ENCODE data around the gene LSMEM2.
"Not testable (repeated sequence)": the region's sequence is repeated elsewhere in the genome, so short reads cannot be mapped to it uniquely, and the experiment has no call there.

Gene LSMEM2

GRCh38 chr3:50241713-50242380 lies 37.0 kb upstream of the LSMEM2 start:
- Mint-ChIP-seq H3K4me1 (peaks cover 96% of the 10 kb centered on the region), H3K9me3 (no peaks in the 10 kb centered on the region), H3K27me3 (no peaks in the 10 kb centered on the region), H3K36me3 (peaks cover 29% of the 10 kb centered on the region), H3K4me3 (peak overlapping the region; percentile 43), H3K27ac (peak overlapping the region; percentile 95)
- no peak for ATAC-seq

GRCh38 chr3:50242381-50242770 lies 36.5 kb upstream of the LSMEM2 start:
- peaks cover 96% of the 10 kb centered on the region for H3K4me1 Mint-ChIP-seq
- H3K4me3 Mint-ChIP-seq: peak overlapping the region; percentile 69
- no peaks in the 10 kb centered on the region for H3K9me3 Mint-ChIP-seq
- no peak for ATAC-seq
- no peaks in the 10 kb centered on the region for H3K27me3 Mint-ChIP-seq
- peaks cover 24% of the 10 kb centered on the region for H3K36me3 Mint-ChIP-seq
- H3K27ac Mint-ChIP-seq: peak overlapping the region; percentile 95

GRCh38 chr3:50242851-50243542 lies 35.9 kb upstream of the LSMEM2 start:
- H3K4me3 Mint-ChIP-seq: peak overlapping the region; percentile 69
- H3K27ac Mint-ChIP-seq: peak overlapping the region; percentile 95
- peaks cover 98% of the 10 kb centered on the region for H3K4me1 Mint-ChIP-seq
- peaks cover 17% of the 10 kb centered on the region for H3K36me3 Mint-ChIP-seq
- ATAC-seq: peak; percentile 79
- H3K27me3 Mint-ChIP-seq: no peaks in the 10 kb centered on the region
- no peaks in the 10 kb centered on the region for H3K9me3 Mint-ChIP-seq

GRCh38 chr3:50243543-50243895 lies 35.4 kb upstream of the LSMEM2 start:
- no peaks in the 10 kb centered on the region for H3K9me3 Mint-ChIP-seq
- peaks cover 97% of the 10 kb centered on the region for H3K4me1 Mint-ChIP-seq
- H3K27ac Mint-ChIP-seq: peak overlapping the region; percentile 95
- no peaks in the 10 kb centered on the region for H3K27me3 Mint-ChIP-seq
- ATAC-seq: no peak
- H3K4me3 Mint-ChIP-seq: peak overlapping the region; percentile 69
- peaks cover 18% of the 10 kb centered on the region for H3K36me3 Mint-ChIP-seq

- H3K27me3 Mint-ChIP-seq, ATAC-seq, H3K9me3 Mint-ChIP-seq: not testable (repeated sequence)
- peaks cover 97% of the 10 kb centered on the region for H3K4me1 Mint-ChIP-seq
- peaks cover 13% of the 10 kb centered on the region for H3K36me3 Mint-ChIP-seq
- peak overlapping the region; percentile 95 for H3K27ac Mint-ChIP-seq
- peak overlapping the region; percentile 77 for H3K4me3 Mint-ChIP-seq
Measured at GRCh38 chr3:50244813-50245212, 34.1 kb upstream of the LSMEM2 start.

GRCh38 chr3:50245251-50245745 lies 33.6 kb upstream of the LSMEM2 start:
- ATAC-seq: no peak
- Mint-ChIP-seq H3K36me3 (peaks cover 13% of the 10 kb centered on the region), H3K27ac (peak overlapping the region; percentile 95), H3K9me3 (no peaks in the 10 kb centered on the region), H3K4me3 (peak overlapping the region; percentile 77), H3K4me1 (peaks cover 97% of the 10 kb centered on the region), H3K27me3 (no peaks in the 10 kb centered on the region)

GRCh38 chr3:50245831-50246516 lies 32.9 kb upstream of the LSMEM2 start:
- Mint-ChIP-seq H3K27me3 (no peaks in the 10 kb centered on the region), H3K4me1 (peaks cover 97% of the 10 kb centered on the region), H3K36me3 (peaks cover 18% of the 10 kb centered on the region), H3K27ac (peak overlapping the region; percentile 95), H3K4me3 (peak overlapping the region; percentile 77), H3K9me3 (no peaks in the 10 kb centered on the region)
- ATAC-seq: peak; percentile 91

GRCh38 chr3:50246517-50246954 lies 32.4 kb upstream of the LSMEM2 start:
- peak overlapping the region; percentile 77 for H3K4me3 Mint-ChIP-seq
- no peaks in the 10 kb centered on the region for H3K9me3 Mint-ChIP-seq
- H3K4me1 Mint-ChIP-seq: peaks cover 97% of the 10 kb centered on the region
- no peaks in the 10 kb centered on the region for H3K27me3 Mint-ChIP-seq
- ATAC-seq: peak; percentile 76
- peak overlapping the region; percentile 95 for H3K27ac Mint-ChIP-seq
- H3K36me3 Mint-ChIP-seq: peaks cover 17% of the 10 kb centered on the region

GRCh38 chr3:50248387-50248786 lies 30.5 kb upstream of the LSMEM2 start:
- peaks cover 82% of the 10 kb centered on the region for H3K4me1 Mint-ChIP-seq
- H3K27ac Mint-ChIP-seq: peak overlapping the region; percentile 57
- ATAC-seq: no peak
- no peaks in the 10 kb centered on the region for H3K9me3 Mint-ChIP-seq
- H3K27me3 Mint-ChIP-seq: no peaks in the 10 kb centered on the region
- H3K36me3 Mint-ChIP-seq: peaks cover 18% of the 10 kb centered on the region
- H3K4me3 Mint-ChIP-seq: no peak overlapping the region

GRCh38 chr3:50249457-50249856 lies 29.4 kb upstream of the LSMEM2 start:
- H3K27ac Mint-ChIP-seq: no peak overlapping the region
- peaks cover 25% of the 10 kb centered on the region for H3K36me3 Mint-ChIP-seq

GRCh38 chr3:50250514-50250913 lies 28.4 kb upstream of the LSMEM2 start:
- Mint-ChIP-seq H3K27me3 (no peaks in the 10 kb centered on the region), H3K27ac (peak overlapping the region; percentile 43), H3K4me1 (peaks cover 77% of the 10 kb centered on the region), H3K4me3 (no peak overlapping the region), H3K9me3 (no peaks in the 10 kb centered on the region), H3K36me3 (peaks cover 30% of the 10 kb centered on the region)
- ATAC-seq: no peak

More at GRCh38 chr3:50249457-50249856, 29.4 kb upstream of the LSMEM2 start:
- Mint-ChIP-seq H3K4me1 (peaks cover 82% of the 10 kb centered on the region), H3K27me3 (no peaks in the 10 kb centered on the region), H3K4me3 (no peak overlapping the region), H3K9me3 (no peaks in the 10 kb centered on the region)
- ATAC-seq: no peak

GRCh38 chr3:50251220-50251619 lies 27.7 kb upstream of the LSMEM2 start:
- Mint-ChIP-seq H3K27me3 (no peaks in the 10 kb centered on the region), H3K4me1 (peaks cover 70% of the 10 kb centered on the region), H3K36me3 (peaks cover 30% of the 10 kb centered on the region), H3K4me3 (no peak overlapping the region), H3K27ac (no peak overlapping the region), H3K9me3 (no peaks in the 10 kb centered on the region)
- ATAC-seq: no peak

GRCh38 chr3:50254577-50255250 lies 24.2 kb upstream of the LSMEM2 start:
- no peak overlapping the region for H3K4me3 Mint-ChIP-seq
- no peaks in the 10 kb centered on the region for H3K27me3 Mint-ChIP-seq
- peaks cover 47% of the 10 kb centered on the region for H3K4me1 Mint-ChIP-seq
- H3K9me3 Mint-ChIP-seq: no peaks in the 10 kb centered on the region
- no peak for ATAC-seq
- peaks cover 55% of the 10 kb centered on the region for H3K36me3 Mint-ChIP-seq
- H3K27ac Mint-ChIP-seq: peak overlapping the region; percentile 65

GRCh38 chr3:50255251-50255615 lies 23.7 kb upstream of the LSMEM2 start:
- Mint-ChIP-seq H3K27me3 (no peaks in the 10 kb centered on the region), H3K4me1 (peaks cover 46% of the 10 kb centered on the region), H3K27ac (peak overlapping the region; percentile 65), H3K4me3 (no peak overlapping the region), H3K36me3 (peaks cover 52% of the 10 kb centered on the region), H3K9me3 (no peaks in the 10 kb centered on the region)
- no peak for ATAC-seq

Data from stimulated activated memory B cell treated with anti-CD40 and anti-IgM and Interleukin-4, amounts not matched to agents 10 μg/mL and 1 μg/mL and 100 μg/mL, for 72 hours (primary cell).